Retinal pigment epithelial cell (primary cell): ENCODE data around the gene TMEM131L.

Experiments used
- DNase-seq: peaks from one replicate; pipeline ENCODE4 v3.0.0-alpha.2; 2010; ENCODE audit warnings: low read depth
- H3K4me3 ChIP-seq: 2 replicates; pipeline ENCODE4 v1.5.1; 2011; ENCODE audit warnings: mild to moderate bottlenecking, low read length, control low read depth, moderate library complexity
- TF ChIP-seq, protein P1 (sequence below): conservative IDR thresholded peaks from 2 replicates; pipeline ENCODE4 v1.5.1; 2011; ENCODE audit warnings: low read depth, low read length, control low read depth, inconsistent platforms

TMEM131L gene

DNA sequence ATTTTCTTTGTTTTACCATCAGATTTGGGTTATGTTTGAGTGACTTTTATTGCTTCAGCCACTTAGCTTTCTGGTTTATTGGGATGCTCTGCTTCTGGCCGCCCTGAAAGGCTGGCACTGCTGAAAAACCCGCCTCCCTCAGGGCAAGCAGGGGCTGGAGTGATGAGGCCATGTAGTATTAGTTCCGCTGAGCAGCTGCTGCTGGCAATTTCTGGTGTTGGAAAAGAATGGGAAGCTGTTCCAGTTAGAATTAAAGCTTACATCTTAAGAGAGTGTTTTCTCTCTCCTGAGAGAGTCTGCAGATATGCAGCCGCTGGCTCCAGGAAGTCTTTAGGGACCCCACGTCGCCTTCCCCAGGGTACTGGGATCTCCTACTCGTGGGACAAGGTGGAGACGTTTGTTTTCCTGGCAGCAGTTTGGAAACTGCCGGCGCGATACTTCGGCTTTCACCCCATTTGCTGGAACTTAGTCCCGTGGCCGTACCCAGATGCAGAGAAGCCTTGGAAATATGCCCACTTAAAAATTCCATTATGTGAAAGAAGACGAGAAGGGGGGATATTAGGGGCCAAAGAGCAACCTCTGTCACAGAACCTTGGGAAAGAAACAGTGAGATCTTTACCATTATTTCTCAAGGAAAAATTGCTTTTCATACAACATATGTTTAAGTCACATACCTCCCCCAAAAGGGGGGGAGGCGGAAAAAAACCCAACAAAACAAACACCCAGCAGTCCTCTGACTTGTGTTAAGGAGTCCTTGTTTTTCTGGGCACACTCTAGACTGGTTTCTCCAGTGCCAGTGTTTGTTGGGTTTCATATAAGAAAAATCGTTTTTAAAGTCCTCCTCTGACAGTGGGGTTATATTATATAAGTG is 72.6 kb downstream of the TMEM131L start:
- H3K4me3 ChIP-seq, result no peak overlapping the region
- TF ChIP-seq, protein P1, sequence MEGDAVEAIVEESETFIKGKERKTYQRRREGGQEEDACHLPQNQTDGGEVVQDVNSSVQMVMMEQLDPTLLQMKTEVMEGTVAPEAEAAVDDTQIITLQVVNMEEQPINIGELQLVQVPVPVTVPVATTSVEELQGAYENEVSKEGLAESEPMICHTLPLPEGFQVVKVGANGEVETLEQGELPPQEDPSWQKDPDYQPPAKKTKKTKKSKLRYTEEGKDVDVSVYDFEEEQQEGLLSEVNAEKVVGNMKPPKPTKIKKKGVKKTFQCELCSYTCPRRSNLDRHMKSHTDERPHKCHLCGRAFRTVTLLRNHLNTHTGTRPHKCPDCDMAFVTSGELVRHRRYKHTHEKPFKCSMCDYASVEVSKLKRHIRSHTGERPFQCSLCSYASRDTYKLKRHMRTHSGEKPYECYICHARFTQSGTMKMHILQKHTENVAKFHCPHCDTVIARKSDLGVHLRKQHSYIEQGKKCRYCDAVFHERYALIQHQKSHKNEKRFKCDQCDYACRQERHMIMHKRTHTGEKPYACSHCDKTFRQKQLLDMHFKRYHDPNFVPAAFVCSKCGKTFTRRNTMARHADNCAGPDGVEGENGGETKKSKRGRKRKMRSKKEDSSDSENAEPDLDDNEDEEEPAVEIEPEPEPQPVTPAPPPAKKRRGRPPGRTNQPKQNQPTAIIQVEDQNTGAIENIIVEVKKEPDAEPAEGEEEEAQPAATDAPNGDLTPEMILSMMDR, result no peak
- no peak for DNase-seq

DNA sequence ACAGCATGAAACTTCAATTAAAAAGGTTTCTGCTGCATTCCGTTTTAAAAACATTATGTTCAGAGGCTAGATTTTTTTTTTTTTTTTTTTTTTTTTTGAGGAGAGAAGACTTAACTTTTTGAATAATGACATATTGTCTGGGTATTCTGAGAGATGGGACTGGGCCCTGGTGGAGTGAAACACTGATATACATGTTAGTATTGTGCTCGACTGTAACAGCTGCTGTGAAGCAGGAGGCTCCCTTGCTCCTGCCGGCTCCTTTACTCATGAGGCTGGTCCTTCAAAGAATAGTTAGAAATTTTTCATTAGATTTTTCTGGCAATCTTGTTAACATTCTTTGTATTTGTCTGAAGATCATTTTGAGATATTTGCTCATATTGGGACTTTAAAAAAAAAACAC is 73.3 kb downstream of the TMEM131L start:
- TF ChIP-seq, protein P1, result no peak
- no peak overlapping the region for H3K4me3 ChIP-seq
- no peak for DNase-seq

DNA sequence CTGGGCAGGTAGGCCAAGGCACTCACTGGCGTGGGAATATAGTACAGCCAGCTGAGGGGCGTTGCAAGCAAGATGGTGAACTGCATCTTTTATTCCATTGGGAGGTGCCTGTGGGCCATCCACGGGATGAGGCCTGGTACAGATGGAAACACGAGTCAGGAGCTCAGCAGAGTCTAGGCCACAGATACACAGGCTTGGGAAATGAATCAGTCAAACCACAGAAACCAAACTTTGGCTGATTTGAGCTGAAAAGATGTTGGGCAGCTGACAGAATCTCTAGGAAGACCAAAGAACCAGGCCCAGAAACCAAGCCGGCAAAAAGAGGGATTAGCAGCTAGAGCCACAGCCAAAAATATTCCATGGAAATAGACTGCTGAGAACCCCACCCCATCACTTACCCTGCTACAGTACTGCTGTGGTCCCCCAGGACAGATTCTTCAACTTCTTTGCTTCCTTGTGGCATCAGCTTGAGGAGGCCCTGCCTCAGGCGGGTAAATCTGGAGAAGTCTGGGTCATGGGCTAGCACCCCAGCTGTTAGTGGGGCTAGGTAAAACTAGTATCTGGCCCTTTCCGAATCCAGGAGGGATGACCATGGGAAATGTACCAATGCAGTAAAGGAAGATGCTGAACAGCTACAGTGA is 75.4 kb downstream of the TMEM131L start:
- TF ChIP-seq, protein P1, result no peak

DNA sequence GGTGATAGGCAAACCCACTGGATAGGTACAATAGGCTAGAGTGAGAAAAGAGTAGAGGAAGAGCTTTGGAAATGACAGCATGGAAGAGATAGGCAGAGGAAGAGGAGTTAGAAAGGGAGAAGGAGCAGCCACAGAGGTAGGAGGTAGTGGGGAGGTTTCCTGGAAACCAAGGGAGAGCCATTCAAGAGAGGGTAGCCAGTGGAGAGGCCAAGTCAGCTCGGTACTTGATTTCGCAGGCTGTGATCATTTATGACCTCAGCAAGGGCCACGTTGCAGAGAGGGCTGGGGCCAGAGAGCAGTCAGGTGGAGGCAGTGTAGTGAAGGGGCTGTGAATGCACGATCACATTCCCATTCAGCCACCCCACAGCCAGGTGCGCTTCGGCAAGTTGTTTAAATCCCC is 76.0 kb downstream of the TMEM131L start:
- H3K4me3 ChIP-seq, result no peak overlapping the region
- TF ChIP-seq, protein P1, result no peak
- DNase-seq, result no peak

More for the DNA sequence above, 75.4 kb downstream of the TMEM131L start:
- peak; percentile 19 for DNase-seq
- no peak overlapping the region for H3K4me3 ChIP-seq

DNA sequence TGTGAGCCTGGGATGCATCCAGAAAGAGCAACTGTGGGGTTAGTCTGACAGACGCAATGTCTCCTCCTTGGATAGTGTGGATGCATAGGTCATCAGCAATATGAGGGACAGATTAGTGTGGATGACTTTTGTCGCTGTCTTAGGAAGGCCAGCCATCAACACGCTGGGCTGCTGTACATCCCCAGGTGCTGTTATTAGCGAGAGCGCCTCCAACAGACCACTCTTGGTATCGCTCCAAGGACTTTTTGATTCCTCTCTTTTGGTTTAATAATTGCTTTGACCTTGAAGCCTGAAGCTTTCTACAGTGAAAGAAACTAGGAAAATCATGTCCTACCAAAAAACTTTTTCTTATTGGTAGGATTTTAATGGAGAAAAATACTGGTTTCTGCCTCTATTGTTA is 76.7 kb downstream of the TMEM131L start:
- no peak overlapping the region for H3K4me3 ChIP-seq
- TF ChIP-seq, protein P1, result peak; percentile 18
- no peak for DNase-seq

DNA sequence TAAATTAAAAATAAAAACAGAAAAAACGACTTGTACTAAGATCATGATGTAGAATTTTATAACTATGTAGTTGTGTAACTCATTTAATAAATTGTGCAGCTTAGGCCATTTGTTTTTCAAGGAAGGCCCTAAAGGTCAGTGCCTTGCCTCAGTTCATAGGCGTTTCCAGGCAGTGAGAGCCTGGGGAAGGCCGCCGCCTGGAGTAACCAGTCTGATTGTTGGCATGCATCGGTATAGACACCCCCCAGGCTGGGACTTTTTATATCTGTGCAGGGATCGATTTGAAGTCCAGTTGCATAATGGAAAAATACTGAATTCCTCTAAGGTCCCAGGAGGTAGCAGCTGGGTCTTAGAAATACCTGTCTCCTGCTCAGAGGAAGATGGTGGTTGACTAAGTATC is 77.2 kb downstream of the TMEM131L start:
- TF ChIP-seq, protein P1, result no peak

More for the DNA sequence above, 77.2 kb downstream of the TMEM131L start:
- no peak overlapping the region for H3K4me3 ChIP-seq
- DNase-seq, result no peak
